ENCODE results near the gene LBX2.

The LBX2 gene, protein sequence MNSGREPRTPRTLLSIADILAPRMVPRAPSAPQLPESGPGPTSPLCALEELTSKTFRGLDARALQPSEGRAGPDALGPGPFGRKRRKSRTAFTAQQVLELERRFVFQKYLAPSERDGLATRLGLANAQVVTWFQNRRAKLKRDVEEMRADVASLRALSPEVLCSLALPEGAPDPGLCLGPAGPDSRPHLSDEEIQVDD

GRCh38 chr2:74499267-74499939 lies at the start of gene LBX2:
Gene LBX2 (minus strand): TSS chr2:74499603. CDS start chr2:74499537, 66 bp downstream.
- Histone ChIP-seq H3K27me3 (ENCODE audit: control insufficient read depth, insufficient read depth, low read length) (peaks cover 93% of the 10 kb centered on the region), H3K9ac (ENCODE audit: low read depth, low read length) (no peak within 1 kb of the TSS), H3K36me3 (ENCODE audit: control insufficient read depth, insufficient read depth, low read length) (peaks cover under 1% of the 10 kb centered on the region; the same call in 1 of the 2 replicates), H3K4me1 (ENCODE audit: control insufficient read depth, insufficient read depth, low read length) (peaks cover 11% of the 10 kb centered on the region; the same call in 1 of the 2 replicates), H3K27ac (ENCODE audit: low read depth, low read length) (no peak within 1 kb of the TSS), H3K9me3 (ENCODE audit: control insufficient read depth, insufficient read depth, low read length) (no peaks in the 10 kb centered on the region), H3K4me3 (ENCODE audit: low read depth, low read length) (peak within 1 kb of the TSS; percentile 57)

GRCh38 chr2:74548285-74548899 lies 49.0 kb upstream of the LBX2 start:
- Histone ChIP-seq H3K4me3 (ENCODE audit: low read depth, low read length) (peak overlapping the region; percentile 73), H3K9me3 (ENCODE audit: control insufficient read depth, insufficient read depth, low read length) (no peaks in the 10 kb centered on the region), H3K27me3 (ENCODE audit: control insufficient read depth, insufficient read depth, low read length) (peaks cover 46% of the 10 kb centered on the region), H3K9ac (ENCODE audit: low read depth, low read length) (peak overlapping the region; percentile 72; the same call in 1 of the 2 replicates), H3K27ac (ENCODE audit: low read depth, low read length) (no peak overlapping the region), H3K4me1 (ENCODE audit: control insufficient read depth, insufficient read depth, low read length) (peaks cover 14% of the 10 kb centered on the region; the same call in 1 of the 2 replicates), H3K36me3 (ENCODE audit: control insufficient read depth, insufficient read depth, low read length) (no peaks in the 10 kb centered on the region)

DNA sequence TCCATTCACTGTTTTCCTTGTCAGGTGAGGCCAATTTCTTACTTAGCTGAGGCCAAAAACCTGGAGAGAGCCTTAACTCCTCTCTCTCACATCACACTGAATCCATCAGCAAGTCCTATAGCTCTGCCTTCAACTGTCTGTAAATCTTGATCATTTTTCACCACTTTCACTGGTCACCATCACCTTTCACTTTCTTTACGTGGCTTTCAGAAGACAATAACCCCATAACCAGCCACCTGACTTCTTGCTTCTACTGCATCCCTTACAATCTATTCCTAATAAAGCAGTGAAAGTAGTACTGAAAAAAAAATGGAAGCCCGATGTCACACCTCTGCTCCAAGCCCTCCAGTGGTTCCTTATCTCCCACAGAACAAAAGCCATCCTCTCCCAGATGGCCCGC lies 46.6 kb upstream of the LBX2 start:
- Histone ChIP-seq H3K4me1 (ENCODE audit: control insufficient read depth, insufficient read depth, low read length) (peaks cover 8% of the 10 kb centered on the region; the same call in 1 of the 2 replicates), H3K36me3 (ENCODE audit: control insufficient read depth, insufficient read depth, low read length) (no peaks in the 10 kb centered on the region), H3K4me3 (ENCODE audit: low read depth, low read length) (no peak overlapping the region), H3K27me3 (ENCODE audit: control insufficient read depth, insufficient read depth, low read length) (peaks cover 26% of the 10 kb centered on the region), H3K27ac (ENCODE audit: low read depth, low read length) (no peak overlapping the region), H3K9me3 (ENCODE audit: control insufficient read depth, insufficient read depth, low read length) (no peaks in the 10 kb centered on the region), H3K9ac (ENCODE audit: low read depth, low read length) (no peak overlapping the region)

GRCh38 chr2:74544634-74545033 lies 45.2 kb upstream of the LBX2 start:
- H3K27ac ChIP-seq (ENCODE audit: low read depth, low read length) = no peak overlapping the region
- peaks cover 15% of the 10 kb centered on the region for H3K27me3 ChIP-seq (ENCODE audit: control insufficient read depth, insufficient read depth, low read length)
- H3K4me3 ChIP-seq (ENCODE audit: low read depth, low read length) = no peak overlapping the region
- H3K9ac ChIP-seq (ENCODE audit: low read depth, low read length) = no peak overlapping the region
- H3K9me3 ChIP-seq (ENCODE audit: control insufficient read depth, insufficient read depth, low read length) = no peaks in the 10 kb centered on the region
- no peaks in the 10 kb centered on the region for H3K36me3 ChIP-seq (ENCODE audit: control insufficient read depth, insufficient read depth, low read length)
- H3K4me1 ChIP-seq (ENCODE audit: control insufficient read depth, insufficient read depth, low read length) = peaks cover 3% of the 10 kb centered on the region; the same call in 1 of the 2 replicates

DNA sequence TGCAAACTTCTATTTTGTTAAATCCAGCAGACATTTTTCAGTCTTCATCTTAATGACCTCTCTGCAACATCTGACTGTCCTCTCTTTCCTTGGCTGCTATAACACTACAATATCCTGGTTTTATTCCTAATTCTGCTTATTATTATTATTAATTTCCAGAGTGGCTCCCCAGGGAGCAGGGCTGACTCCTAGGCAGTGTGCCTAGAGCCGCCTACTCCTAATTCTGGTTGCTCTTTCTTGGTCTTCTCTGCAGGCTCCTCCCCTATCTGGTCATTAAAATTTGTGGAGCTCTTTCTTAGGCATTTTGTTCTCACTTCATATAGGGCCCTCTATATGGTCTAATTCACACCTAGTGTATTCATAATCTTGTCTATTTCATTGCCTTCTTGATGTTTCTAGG lies 43.6 kb upstream of the LBX2 start:
- no peaks in the 10 kb centered on the region for H3K4me1 ChIP-seq (ENCODE audit: control insufficient read depth, insufficient read depth, low read length)
- peaks cover 8% of the 10 kb centered on the region; the same call in 1 of the 2 replicates for H3K27me3 ChIP-seq (ENCODE audit: control insufficient read depth, insufficient read depth, low read length)

GRCh38 chr2:74540291-74540690 lies 40.9 kb upstream of the LBX2 start:
- H3K9ac ChIP-seq (ENCODE audit: low read depth, low read length) = no peak overlapping the region
- H3K36me3 ChIP-seq (ENCODE audit: control insufficient read depth, insufficient read depth, low read length) = no peaks in the 10 kb centered on the region
- no peak overlapping the region for H3K27ac ChIP-seq (ENCODE audit: low read depth, low read length)

More for the DNA sequence above, 43.6 kb upstream of the LBX2 start:
- Histone ChIP-seq H3K9me3 (ENCODE audit: control insufficient read depth, insufficient read depth, low read length) (no peaks in the 10 kb centered on the region), H3K9ac (ENCODE audit: low read depth, low read length) (no peak overlapping the region), H3K36me3 (ENCODE audit: control insufficient read depth, insufficient read depth, low read length) (no peaks in the 10 kb centered on the region), H3K27ac (ENCODE audit: low read depth, low read length) (no peak overlapping the region), H3K4me3 (ENCODE audit: low read depth, low read length) (no peak overlapping the region)

DNA sequence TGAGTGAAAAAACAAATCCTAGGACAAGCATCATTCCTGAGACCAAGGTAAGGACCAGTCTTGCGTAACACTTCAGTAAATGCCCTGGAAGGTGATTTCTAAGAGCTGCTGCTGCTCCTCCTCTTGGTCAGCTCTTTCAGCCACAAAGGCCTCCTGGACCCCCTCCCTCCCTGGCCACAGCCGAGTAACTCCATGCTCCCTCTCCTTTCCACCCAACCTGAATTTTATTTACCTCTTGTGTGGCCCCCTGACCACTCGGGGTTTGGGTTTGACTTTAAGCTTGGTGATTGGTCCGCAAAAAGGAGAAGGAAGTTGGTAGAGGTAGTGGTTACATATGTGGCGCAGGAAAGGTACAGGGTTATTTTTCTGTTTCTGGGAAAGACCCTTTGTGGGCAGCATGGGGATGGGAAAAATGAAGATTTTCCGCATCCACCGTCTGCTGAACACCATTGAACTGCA lies 39.5 kb upstream of the LBX2 start:
- Histone ChIP-seq H3K27ac (ENCODE audit: low read depth, low read length) (no peak overlapping the region), H3K4me1 (ENCODE audit: control insufficient read depth, insufficient read depth, low read length) (no peaks in the 10 kb centered on the region), H3K9ac (ENCODE audit: low read depth, low read length) (no peak overlapping the region), H3K36me3 (ENCODE audit: control insufficient read depth, insufficient read depth, low read length) (peaks cover 5% of the 10 kb centered on the region), H3K9me3 (ENCODE audit: control insufficient read depth, insufficient read depth, low read length) (no peaks in the 10 kb centered on the region), H3K4me3 (ENCODE audit: low read depth, low read length) (no peak overlapping the region), H3K27me3 (ENCODE audit: control insufficient read depth, insufficient read depth, low read length) (no peaks in the 10 kb centered on the region)

More at GRCh38 chr2:74540291-74540690, 40.9 kb upstream of the LBX2 start:
- H3K27me3 ChIP-seq (ENCODE audit: control insufficient read depth, insufficient read depth, low read length) = no peaks in the 10 kb centered on the region
- H3K4me1 ChIP-seq (ENCODE audit: control insufficient read depth, insufficient read depth, low read length) = no peaks in the 10 kb centered on the region
- no peak overlapping the region for H3K4me3 ChIP-seq (ENCODE audit: low read depth, low read length)
- no peaks in the 10 kb centered on the region for H3K9me3 ChIP-seq (ENCODE audit: control insufficient read depth, insufficient read depth, low read length)

GRCh38 chr2:74537140-74537539 lies 37.7 kb upstream of the LBX2 start:
- Histone ChIP-seq H3K9me3 (ENCODE audit: control insufficient read depth, insufficient read depth, low read length) (no peaks in the 10 kb centered on the region), H3K4me3 (ENCODE audit: low read depth, low read length) (no peak overlapping the region), H3K4me1 (ENCODE audit: control insufficient read depth, insufficient read depth, low read length) (no peaks in the 10 kb centered on the region), H3K9ac (ENCODE audit: low read depth, low read length) (no peak overlapping the region), H3K27ac (ENCODE audit: low read depth, low read length) (no peak overlapping the region), H3K36me3 (ENCODE audit: control insufficient read depth, insufficient read depth, low read length) (peaks cover 23% of the 10 kb centered on the region), H3K27me3 (ENCODE audit: control insufficient read depth, insufficient read depth, low read length) (no peaks in the 10 kb centered on the region)

DNA sequence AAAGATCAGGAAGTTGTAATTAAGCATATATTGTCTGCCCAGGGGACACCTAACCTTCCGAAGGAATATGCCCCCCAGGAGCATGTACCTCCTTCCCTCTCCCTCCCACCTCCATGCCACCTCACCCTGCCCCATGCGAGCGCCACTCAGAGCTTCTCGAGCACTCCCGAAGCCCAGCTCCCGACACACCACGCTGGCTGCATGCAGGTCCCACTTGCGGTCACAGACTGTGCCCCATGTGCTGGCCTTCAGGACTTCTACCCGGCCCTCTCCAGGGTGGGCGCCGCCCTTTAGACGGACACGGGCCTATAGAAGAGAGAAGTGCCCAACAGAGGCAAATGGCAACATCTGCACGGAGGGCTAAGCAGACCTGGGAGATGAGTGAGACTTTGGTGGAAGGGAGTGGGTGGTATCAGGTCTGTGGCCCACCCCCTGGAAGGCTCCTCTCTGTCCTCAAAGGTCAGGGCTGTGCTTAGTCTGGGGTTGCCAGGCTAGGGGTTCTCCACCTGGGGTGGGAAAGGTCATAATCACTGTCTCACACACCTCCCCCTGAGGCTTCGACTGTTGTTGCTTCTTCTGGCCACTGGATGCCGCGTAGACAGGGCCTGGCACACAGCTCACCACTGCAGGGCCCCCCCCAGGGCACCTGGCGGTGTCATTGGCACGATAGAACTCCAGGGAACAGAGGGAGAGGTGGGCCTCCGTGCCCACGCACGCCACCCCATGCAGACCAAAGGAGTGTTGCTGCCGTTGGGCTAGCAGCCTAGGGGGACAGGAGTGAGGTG lies 37.0 kb upstream of the LBX2 start:
- Histone ChIP-seq H3K36me3 (ENCODE audit: control insufficient read depth, insufficient read depth, low read length) (peaks cover 23% of the 10 kb centered on the region), H3K4me1 (ENCODE audit: control insufficient read depth, insufficient read depth, low read length) (no peaks in the 10 kb centered on the region)

DNA sequence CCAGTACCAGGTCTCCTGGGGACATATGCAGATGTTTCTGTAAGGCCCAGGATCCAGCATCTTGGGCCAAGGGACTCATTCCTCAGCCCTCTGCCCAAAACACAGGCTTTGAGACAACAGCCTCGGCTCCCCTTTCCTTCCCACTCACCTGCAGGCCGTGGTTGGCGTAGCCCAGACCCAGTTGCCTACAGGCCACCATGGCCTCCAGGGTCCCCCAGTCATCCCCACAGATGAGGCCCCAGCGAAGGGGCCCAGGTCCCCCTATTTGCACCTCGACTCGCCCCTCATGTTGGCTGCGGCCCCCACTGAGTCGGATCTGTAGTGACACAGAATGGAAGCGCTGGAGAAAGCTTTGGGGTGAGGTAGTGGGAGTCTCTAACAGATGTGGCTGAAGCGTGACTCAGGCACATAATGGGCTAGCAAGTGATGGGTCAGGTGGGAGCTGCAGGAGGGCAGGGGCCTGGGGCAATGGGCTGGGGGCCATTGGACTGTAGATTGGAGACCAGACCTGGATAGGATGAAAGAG lies 36.1 kb upstream of the LBX2 start:
- Histone ChIP-seq H3K27ac (ENCODE audit: low read depth, low read length) (no peak overlapping the region), H3K4me3 (ENCODE audit: low read depth, low read length) (no peak overlapping the region), H3K27me3 (ENCODE audit: control insufficient read depth, insufficient read depth, low read length) (no peaks in the 10 kb centered on the region), H3K9me3 (ENCODE audit: control insufficient read depth, insufficient read depth, low read length) (no peaks in the 10 kb centered on the region), H3K36me3 (ENCODE audit: control insufficient read depth, insufficient read depth, low read length) (peaks cover 23% of the 10 kb centered on the region), H3K9ac (ENCODE audit: low read depth, low read length) (no peak overlapping the region), H3K4me1 (ENCODE audit: control insufficient read depth, insufficient read depth, low read length) (peaks cover 3% of the 10 kb centered on the region; the same call in 1 of the 2 replicates)

More for the DNA sequence above, 37.0 kb upstream of the LBX2 start:
- Histone ChIP-seq H3K9me3 (ENCODE audit: control insufficient read depth, insufficient read depth, low read length) (no peaks in the 10 kb centered on the region), H3K27me3 (ENCODE audit: control insufficient read depth, insufficient read depth, low read length) (no peaks in the 10 kb centered on the region), H3K27ac (ENCODE audit: low read depth, low read length) (no peak overlapping the region), H3K9ac (ENCODE audit: low read depth, low read length) (no peak overlapping the region), H3K4me3 (ENCODE audit: low read depth, low read length) (no peak overlapping the region)
